ENCODE measurements around the gene CGB7.
"Not testable (repeated sequence)": the region's sequence is repeated elsewhere in the genome, so short reads cannot be mapped to it uniquely, and the experiment has no call there.

CGB7 gene

GRCh38 chr19:49065905-49066512 lies 8.5 kb upstream of the CGB7 start:
- Histone ChIP-seq H3K9me3 (ENCODE audit: low read length) (peaks cover 18% of the 10 kb centered on the region), H3K27me3 (ENCODE audit: insufficient read depth, low read length) (peaks cover 50% of the 10 kb centered on the region), H3K4me1 (ENCODE audit: insufficient read depth, low read length) (peaks cover 10% of the 10 kb centered on the region), H2AFZ (ENCODE audit: low read depth, low read length) (no peak overlapping the region), H3K4me3 (ENCODE audit: low read length) (no peak overlapping the region), H3K36me3 (ENCODE audit: insufficient read depth, low read length) (no peaks in the 10 kb centered on the region)

- H3K9me3 ChIP-seq (ENCODE audit: low read length): peaks cover 8% of the 10 kb centered on the region
- H2AFZ ChIP-seq (ENCODE audit: low read depth, low read length): peak within 1 kb of the TSS; percentile 7
- H3K36me3 ChIP-seq (ENCODE audit: insufficient read depth, low read length): no peaks in the 10 kb centered on the region
- peaks cover 10% of the 10 kb centered on the region for H3K4me1 ChIP-seq (ENCODE audit: insufficient read depth, low read length)
- peak within 1 kb of the TSS; percentile 29 for H3K4me3 ChIP-seq (ENCODE audit: low read length)
- H3K27me3 ChIP-seq (ENCODE audit: insufficient read depth, low read length): peaks cover 42% of the 10 kb centered on the region
Measured at GRCh38 chr19:49064768-49065611, 7.4 kb upstream of the CGB7 start, which contains the start of gene NTF4. NTF4 (minus strand) TSS chr19:49064818; CDS start chr19:49061997, 2,821 bp downstream.

- Histone ChIP-seq H2AFZ (ENCODE audit: low read depth, low read length) (no peak overlapping the region), H3K9me3 (ENCODE audit: low read length) (peaks cover under 1% of the 10 kb centered on the region), H3K27me3 (ENCODE audit: insufficient read depth, low read length) (peaks cover 41% of the 10 kb centered on the region), H3K4me3 (ENCODE audit: low read length) (peak overlapping the region; percentile 7), H3K4me1 (ENCODE audit: insufficient read depth, low read length) (peaks cover 10% of the 10 kb centered on the region), H3K36me3 (ENCODE audit: insufficient read depth, low read length) (no peaks in the 10 kb centered on the region)
Measured at GRCh38 chr19:49064029-49064629, 6.6 kb upstream of the CGB7 start.

DNA sequence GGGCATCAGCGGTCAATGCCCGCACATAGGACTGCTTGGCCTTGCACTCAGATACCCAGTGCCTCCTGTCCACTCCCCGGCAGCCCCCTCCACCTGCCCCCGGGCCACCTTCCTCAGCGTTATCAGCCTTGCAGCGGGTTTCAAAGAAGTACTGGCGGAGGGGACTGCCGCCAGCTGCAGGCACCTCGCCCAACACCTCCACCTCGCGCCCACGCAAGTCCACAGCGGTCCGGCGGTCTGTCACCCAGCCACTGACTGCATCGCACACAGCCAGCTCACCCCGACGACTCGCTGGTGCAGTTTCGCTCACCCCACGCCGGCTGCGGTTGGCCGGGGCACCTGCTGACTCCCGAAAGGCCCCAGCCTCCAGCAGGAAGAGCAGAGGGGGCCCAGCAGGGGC lies 3.9 kb upstream of the CGB7 start:
- Histone ChIP-seq H3K9me3 (ENCODE audit: low read length) (no peaks in the 10 kb centered on the region), H3K4me3 (ENCODE audit: low read length) (no peak overlapping the region), H2AFZ (ENCODE audit: low read depth, low read length) (no peak overlapping the region), H3K36me3 (ENCODE audit: insufficient read depth, low read length) (no peaks in the 10 kb centered on the region), H3K27me3 (ENCODE audit: insufficient read depth, low read length) (peaks cover 60% of the 10 kb centered on the region), H3K4me1 (ENCODE audit: insufficient read depth, low read length) (peaks cover 14% of the 10 kb centered on the region)

GRCh38 chr19:49061000-49061399 lies 3.5 kb upstream of the CGB7 start:
- no peak overlapping the region for H3K4me3 ChIP-seq (ENCODE audit: low read length)
- H3K4me1 ChIP-seq (ENCODE audit: insufficient read depth, low read length): peaks cover 14% of the 10 kb centered on the region
- H3K36me3 ChIP-seq (ENCODE audit: insufficient read depth, low read length): no peaks in the 10 kb centered on the region
- no peak overlapping the region for H2AFZ ChIP-seq (ENCODE audit: low read depth, low read length)
- no peaks in the 10 kb centered on the region for H3K9me3 ChIP-seq (ENCODE audit: low read length)
- H3K27me3 ChIP-seq (ENCODE audit: insufficient read depth, low read length): peaks cover 60% of the 10 kb centered on the region

DNA sequence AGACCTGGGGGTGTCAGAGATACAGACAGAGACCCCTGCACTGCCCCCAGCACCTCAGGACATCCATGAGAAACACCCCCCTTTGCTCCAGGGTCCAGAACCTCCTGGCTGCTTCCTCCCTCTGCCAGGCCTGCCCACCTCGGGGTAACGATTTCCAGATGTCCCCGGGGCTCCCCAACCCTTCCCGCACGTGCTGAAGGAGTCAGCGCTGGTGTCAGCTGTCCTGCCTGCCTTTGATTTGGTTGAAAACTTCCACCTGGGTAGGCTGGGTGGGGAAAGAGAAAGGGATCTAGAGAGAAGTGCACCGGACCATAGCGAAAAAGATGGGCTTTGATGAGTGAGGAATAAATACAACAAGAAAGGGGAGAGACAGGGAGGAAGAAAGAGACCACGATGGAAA lies 1.5 kb upstream of the CGB7 start:
- Histone ChIP-seq H3K27me3 (ENCODE audit: insufficient read depth, low read length) (peaks cover 57% of the 10 kb centered on the region), H3K9me3 (ENCODE audit: low read length) (peaks cover 3% of the 10 kb centered on the region), H2AFZ (ENCODE audit: low read depth, low read length) (no peak overlapping the region), H3K36me3 (ENCODE audit: insufficient read depth, low read length) (no peaks in the 10 kb centered on the region), H3K4me1 (ENCODE audit: insufficient read depth, low read length) (peaks cover 4% of the 10 kb centered on the region), H3K4me3 (ENCODE audit: low read length) (no peak overlapping the region)

GRCh38 chr19:49058562-49058961 lies 1.0 kb upstream of the CGB7 start:
- H3K36me3 ChIP-seq (ENCODE audit: insufficient read depth, low read length): no peaks in the 10 kb centered on the region
- H3K27me3 ChIP-seq (ENCODE audit: insufficient read depth, low read length): peaks cover 55% of the 10 kb centered on the region
- H3K4me1 ChIP-seq (ENCODE audit: insufficient read depth, low read length): peaks cover 4% of the 10 kb centered on the region
- H3K9me3 ChIP-seq (ENCODE audit: low read length): peaks cover 3% of the 10 kb centered on the region
- H3K4me3 ChIP-seq (ENCODE audit: low read length): no peak overlapping the region
- no peak overlapping the region for H2AFZ ChIP-seq (ENCODE audit: low read depth, low read length)

GRCh38 chr19:49056902-49057596 lies 500 bp downstream of the CGB7 start:
- peak overlapping the region; percentile 63 for H2AFZ ChIP-seq (ENCODE audit: low read depth, low read length)
- not testable (repeated sequence) for H3K9me3 ChIP-seq (ENCODE audit: low read length); H3K36me3 ChIP-seq (ENCODE audit: insufficient read depth, low read length); H3K4me1 ChIP-seq (ENCODE audit: insufficient read depth, low read length)
- peaks cover 54% of the 10 kb centered on the region for H3K27me3 ChIP-seq (ENCODE audit: insufficient read depth, low read length)
- peak overlapping the region; percentile 49 for H3K4me3 ChIP-seq (ENCODE audit: low read length)

GRCh38 chr19:49056101-49056901 lies 1.2 kb downstream of the CGB7 start:
- peaks cover 4% of the 10 kb centered on the region for H3K4me1 ChIP-seq (ENCODE audit: insufficient read depth, low read length)
- H3K4me3 ChIP-seq (ENCODE audit: low read length): peak overlapping the region; percentile 49
- H3K36me3 ChIP-seq (ENCODE audit: insufficient read depth, low read length): no peaks in the 10 kb centered on the region
- H3K27me3 ChIP-seq (ENCODE audit: insufficient read depth, low read length): peaks cover 47% of the 10 kb centered on the region
- H3K9me3 ChIP-seq (ENCODE audit: low read length): peaks cover 3% of the 10 kb centered on the region
- H2AFZ ChIP-seq (ENCODE audit: low read depth, low read length): peak overlapping the region; percentile 63

DNA sequence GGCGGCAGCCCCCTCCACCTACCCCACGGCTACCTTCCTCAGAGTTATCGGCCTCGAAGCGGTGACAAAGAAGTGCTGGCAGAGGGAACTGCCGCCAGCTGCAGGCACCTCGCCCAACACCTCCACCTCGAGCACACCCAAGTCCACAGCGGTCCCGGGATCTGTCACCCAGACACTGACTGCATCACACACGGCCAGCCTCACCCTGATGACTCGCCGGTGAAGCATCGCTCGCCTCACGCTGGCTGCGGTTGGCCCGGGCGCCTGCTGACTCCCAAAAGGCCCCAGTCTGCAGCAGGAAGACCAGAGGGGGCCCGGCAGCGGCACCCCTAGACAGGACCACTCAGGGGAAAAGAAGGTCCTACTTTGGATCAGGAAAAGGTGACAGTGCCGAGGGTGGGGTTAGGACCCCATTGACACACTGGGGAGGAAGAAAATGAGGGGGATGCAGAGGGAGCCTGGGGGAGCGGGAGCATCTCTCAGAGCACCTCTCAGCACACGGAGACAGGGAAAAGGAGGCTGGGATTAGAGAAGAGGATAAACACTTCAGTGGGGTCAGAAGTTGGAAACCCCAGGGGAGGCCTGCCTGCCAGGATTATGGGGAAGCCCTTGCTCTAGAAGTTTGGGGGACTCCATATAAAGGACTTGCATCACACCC lies 7.0 kb downstream of the CGB7 start:
- H3K4me3 ChIP-seq (ENCODE audit: low read length); H3K4me1 ChIP-seq (ENCODE audit: insufficient read depth, low read length); H3K9me3 ChIP-seq (ENCODE audit: low read length); H3K36me3 ChIP-seq (ENCODE audit: insufficient read depth, low read length); H3K27me3 ChIP-seq (ENCODE audit: insufficient read depth, low read length); H2AFZ ChIP-seq (ENCODE audit: low read depth, low read length): not testable (repeated sequence)

DNA sequence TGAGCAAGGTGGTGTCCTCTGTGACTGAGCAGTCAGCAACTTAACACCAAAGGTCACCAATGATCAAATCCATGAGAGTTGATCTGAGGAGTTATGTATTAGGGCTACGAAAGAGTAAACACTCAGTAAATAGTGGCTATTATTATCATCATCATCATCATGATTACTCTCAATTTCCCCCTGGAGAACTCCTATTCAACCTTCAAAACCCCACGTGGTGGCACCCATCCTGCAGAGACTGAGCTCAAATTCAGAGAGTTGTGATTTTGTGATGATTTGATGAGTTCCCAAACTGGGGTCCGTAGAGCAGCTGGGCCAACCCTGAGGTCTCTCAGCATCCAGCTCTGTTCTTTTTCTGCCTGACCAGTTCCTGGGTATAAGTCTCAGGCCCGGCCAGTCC lies 7.7 kb downstream of the CGB7 start:
- H3K36me3 ChIP-seq (ENCODE audit: insufficient read depth, low read length); H2AFZ ChIP-seq (ENCODE audit: low read depth, low read length); H3K4me1 ChIP-seq (ENCODE audit: insufficient read depth, low read length); H3K4me3 ChIP-seq (ENCODE audit: low read length); H3K27me3 ChIP-seq (ENCODE audit: insufficient read depth, low read length); H3K9me3 ChIP-seq (ENCODE audit: low read length): not testable (repeated sequence)

- not testable (repeated sequence) for H3K36me3 ChIP-seq (ENCODE audit: insufficient read depth, low read length); H3K4me3 ChIP-seq (ENCODE audit: low read length); H2AFZ ChIP-seq (ENCODE audit: low read depth, low read length); H3K27me3 ChIP-seq (ENCODE audit: insufficient read depth, low read length); H3K9me3 ChIP-seq (ENCODE audit: low read length); H3K4me1 ChIP-seq (ENCODE audit: insufficient read depth, low read length)
Measured at GRCh38 chr19:49049011-49049410, 8.5 kb downstream of the CGB7 start, which contains the start of gene CGB8. CGB8 (minus strand) TSS chr19:49049111; CDS start chr19:49048739, 372 bp downstream.
